Endothelial cell (in vitro differentiated cells): ENCODE results near the gene CIDEC. TPM values are rescaled to one million over a fixed set of nuclear protein-coding genes. Genes with fewer than 3 reads are reported as not detected.

Experiments used
- DNase-seq: peaks from one replicate; pipeline ENCODE4 v3.0.0; 2021; ENCODE audit warnings: low spot score
- H3K27ac Mint-ChIP-seq: one replicate; pipeline ENCODE4 v1.8.0; 2021; ENCODE audit warnings: mixed read lengths, inconsistent platforms; ENCODE audit not compliant: unreplicated experiment
- H3K27me3 Mint-ChIP-seq: one replicate; pipeline ENCODE4 v1.8.0; 2021; ENCODE audit warnings: mild to moderate bottlenecking, moderate library complexity, mixed read lengths, inconsistent platforms; ENCODE audit not compliant: unreplicated experiment
- H3K36me3 Mint-ChIP-seq: one replicate; pipeline ENCODE4 v1.8.0; 2021; ENCODE audit warnings: mild to moderate bottlenecking, low read depth, mixed read lengths, inconsistent platforms; ENCODE audit not compliant: unreplicated experiment
- H3K4me1 Mint-ChIP-seq: one replicate; pipeline ENCODE4 v1.8.0; 2021; ENCODE audit warnings: mild to moderate bottlenecking, mixed read lengths, inconsistent platforms; ENCODE audit not compliant: unreplicated experiment
- H3K4me3 Mint-ChIP-seq: one replicate; pipeline ENCODE4 v1.8.0; 2021; ENCODE audit warnings: mild to moderate bottlenecking, mixed read lengths, inconsistent platforms; ENCODE audit not compliant: unreplicated experiment
- H3K9me3 Mint-ChIP-seq: one replicate; pipeline ENCODE4 v1.8.0; 2021; ENCODE audit warnings: mixed read lengths, inconsistent platforms; ENCODE audit not compliant: unreplicated experiment
- total RNA-seq: library from RNA; stranded (reverse); fragmentation: NEBNext Ultra II Directional; extraction: Animal tissue kit (Norgen Biotek cat#: 25700); gene quantifications from one replicate; pipeline ENCODE4 v1.2.1, GENCODE V29; 2021; ENCODE audit not compliant: unreplicated experiment
- TF ChIP-seq, protein P1 (sequence below): fragments of 200-600 bp; sonication (generic); IDR thresholded peaks from one replicate; pipeline ENCODE4 v1.5.0; 2021; ENCODE audit warnings: antibody characterized with exemption; ENCODE audit not compliant: unreplicated experiment

Gene CIDEC
- total RNA-seq, 1 donor from 2014 or later: not detected

DNA sequence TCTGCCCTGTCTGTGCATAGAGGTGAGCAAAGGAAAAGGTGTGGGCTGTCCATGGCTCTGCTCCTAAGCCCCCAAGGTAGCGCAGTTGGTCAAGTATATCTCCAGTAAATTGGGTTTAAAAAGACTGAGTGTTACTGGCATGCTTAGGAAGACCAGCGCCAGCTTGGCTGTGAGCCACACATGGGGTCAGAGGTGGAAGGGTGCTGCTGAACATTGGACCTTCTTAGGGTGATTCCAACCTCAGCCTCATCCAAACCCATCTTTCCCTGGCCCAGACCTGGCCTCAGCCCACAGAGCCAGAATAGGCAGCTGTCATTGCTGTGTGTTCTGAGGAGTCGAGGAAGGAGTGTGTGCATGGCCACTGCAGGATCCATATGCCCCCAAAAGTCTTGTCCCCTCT is 28.2 kb upstream of the CIDEC start:
- Mint-ChIP-seq H3K27me3 (peaks cover 5% of the 10 kb centered on the region), H3K9me3 (no peaks in the 10 kb centered on the region), H3K4me1 (peaks cover 9% of the 10 kb centered on the region), H3K36me3 (peaks cover 12% of the 10 kb centered on the region), H3K27ac (no peak overlapping the region), H3K4me3 (no peak overlapping the region)
- DNase-seq: no peak
- TF ChIP-seq, protein P1, sequence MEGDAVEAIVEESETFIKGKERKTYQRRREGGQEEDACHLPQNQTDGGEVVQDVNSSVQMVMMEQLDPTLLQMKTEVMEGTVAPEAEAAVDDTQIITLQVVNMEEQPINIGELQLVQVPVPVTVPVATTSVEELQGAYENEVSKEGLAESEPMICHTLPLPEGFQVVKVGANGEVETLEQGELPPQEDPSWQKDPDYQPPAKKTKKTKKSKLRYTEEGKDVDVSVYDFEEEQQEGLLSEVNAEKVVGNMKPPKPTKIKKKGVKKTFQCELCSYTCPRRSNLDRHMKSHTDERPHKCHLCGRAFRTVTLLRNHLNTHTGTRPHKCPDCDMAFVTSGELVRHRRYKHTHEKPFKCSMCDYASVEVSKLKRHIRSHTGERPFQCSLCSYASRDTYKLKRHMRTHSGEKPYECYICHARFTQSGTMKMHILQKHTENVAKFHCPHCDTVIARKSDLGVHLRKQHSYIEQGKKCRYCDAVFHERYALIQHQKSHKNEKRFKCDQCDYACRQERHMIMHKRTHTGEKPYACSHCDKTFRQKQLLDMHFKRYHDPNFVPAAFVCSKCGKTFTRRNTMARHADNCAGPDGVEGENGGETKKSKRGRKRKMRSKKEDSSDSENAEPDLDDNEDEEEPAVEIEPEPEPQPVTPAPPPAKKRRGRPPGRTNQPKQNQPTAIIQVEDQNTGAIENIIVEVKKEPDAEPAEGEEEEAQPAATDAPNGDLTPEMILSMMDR: no peak

DNA sequence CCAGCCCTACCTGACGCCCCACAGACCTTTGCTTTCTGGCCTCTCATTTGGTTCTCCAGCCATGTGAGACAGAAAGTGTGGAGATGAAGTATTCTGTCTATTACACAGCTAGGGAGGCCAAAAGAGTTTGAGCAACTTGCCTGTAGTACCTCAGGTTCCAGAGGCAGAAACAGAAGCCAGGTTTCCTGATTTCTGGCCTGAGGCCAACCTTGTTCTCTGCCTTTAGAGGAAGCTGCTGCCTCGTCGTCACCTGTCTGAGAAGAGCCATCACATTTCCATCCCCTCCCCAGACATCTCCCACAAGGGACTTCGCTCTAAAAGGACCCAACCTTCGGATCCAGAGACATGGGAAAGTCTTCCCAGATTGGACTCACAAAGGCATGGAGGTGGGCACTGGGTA is 26.4 kb upstream of the CIDEC start:
- no peak overlapping the region for H3K27ac Mint-ChIP-seq
- H3K27me3 Mint-ChIP-seq: peaks cover 5% of the 10 kb centered on the region
- DNase-seq: no peak
- H3K36me3 Mint-ChIP-seq: peaks cover 6% of the 10 kb centered on the region
- no peak overlapping the region for H3K4me3 Mint-ChIP-seq
- TF ChIP-seq, protein P1: no peak
- H3K4me1 Mint-ChIP-seq: peaks cover 11% of the 10 kb centered on the region
- H3K9me3 Mint-ChIP-seq: no peaks in the 10 kb centered on the region

DNA sequence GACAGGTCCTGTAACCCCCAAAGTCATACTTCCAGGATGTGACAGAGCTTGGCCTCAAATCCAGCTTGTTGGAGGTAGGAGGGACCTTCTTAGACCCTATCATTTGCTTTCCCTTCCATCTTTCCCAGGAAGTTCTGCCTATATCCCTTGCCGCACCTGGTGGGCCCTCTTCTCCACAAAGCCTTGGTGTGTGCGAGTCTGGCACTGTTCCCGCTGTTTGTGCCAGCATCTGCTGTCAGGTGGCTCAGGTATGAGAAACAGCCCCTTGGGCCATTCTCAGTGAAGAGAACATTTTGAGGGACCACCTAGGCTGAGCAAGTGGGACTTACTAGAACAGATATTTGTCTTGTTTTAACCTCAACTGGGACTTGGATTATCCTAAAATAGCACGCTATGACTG is 23.9 kb upstream of the CIDEC start:
- Mint-ChIP-seq H3K27ac (no peak overlapping the region), H3K4me3 (no peak overlapping the region), H3K4me1 (peaks cover 11% of the 10 kb centered on the region), H3K36me3 (no peaks in the 10 kb centered on the region), H3K9me3 (no peaks in the 10 kb centered on the region), H3K27me3 (peaks cover 2% of the 10 kb centered on the region)
- DNase-seq: no peak
- TF ChIP-seq, protein P1: no peak

DNA sequence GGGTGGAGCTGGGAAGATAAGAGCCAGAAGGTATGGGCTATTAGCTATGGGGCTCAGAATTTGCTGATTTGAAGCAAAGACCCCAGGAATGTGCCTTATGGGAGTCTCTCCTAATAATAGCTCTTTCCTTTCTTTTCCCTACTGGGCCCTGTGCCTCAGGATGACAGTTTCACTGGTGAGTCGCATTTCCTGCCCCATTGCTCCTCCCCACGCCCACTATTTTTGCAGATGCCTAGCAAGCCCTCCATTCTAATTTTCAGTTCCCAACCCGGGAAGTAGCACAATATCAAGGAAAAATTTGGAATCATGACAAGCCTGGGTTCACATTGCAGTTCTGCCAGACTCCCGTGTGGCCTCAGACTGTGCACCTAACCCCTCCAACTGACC is 23.2 kb upstream of the CIDEC start:
- H3K9me3 Mint-ChIP-seq: no peaks in the 10 kb centered on the region
- peaks cover 3% of the 10 kb centered on the region for H3K27me3 Mint-ChIP-seq
- H3K4me3 Mint-ChIP-seq: no peak overlapping the region
- no peaks in the 10 kb centered on the region for H3K36me3 Mint-ChIP-seq
- peaks cover 11% of the 10 kb centered on the region for H3K4me1 Mint-ChIP-seq
- TF ChIP-seq, protein P1: no peak
- no peak overlapping the region for H3K27ac Mint-ChIP-seq
- no peak for DNase-seq

DNA sequence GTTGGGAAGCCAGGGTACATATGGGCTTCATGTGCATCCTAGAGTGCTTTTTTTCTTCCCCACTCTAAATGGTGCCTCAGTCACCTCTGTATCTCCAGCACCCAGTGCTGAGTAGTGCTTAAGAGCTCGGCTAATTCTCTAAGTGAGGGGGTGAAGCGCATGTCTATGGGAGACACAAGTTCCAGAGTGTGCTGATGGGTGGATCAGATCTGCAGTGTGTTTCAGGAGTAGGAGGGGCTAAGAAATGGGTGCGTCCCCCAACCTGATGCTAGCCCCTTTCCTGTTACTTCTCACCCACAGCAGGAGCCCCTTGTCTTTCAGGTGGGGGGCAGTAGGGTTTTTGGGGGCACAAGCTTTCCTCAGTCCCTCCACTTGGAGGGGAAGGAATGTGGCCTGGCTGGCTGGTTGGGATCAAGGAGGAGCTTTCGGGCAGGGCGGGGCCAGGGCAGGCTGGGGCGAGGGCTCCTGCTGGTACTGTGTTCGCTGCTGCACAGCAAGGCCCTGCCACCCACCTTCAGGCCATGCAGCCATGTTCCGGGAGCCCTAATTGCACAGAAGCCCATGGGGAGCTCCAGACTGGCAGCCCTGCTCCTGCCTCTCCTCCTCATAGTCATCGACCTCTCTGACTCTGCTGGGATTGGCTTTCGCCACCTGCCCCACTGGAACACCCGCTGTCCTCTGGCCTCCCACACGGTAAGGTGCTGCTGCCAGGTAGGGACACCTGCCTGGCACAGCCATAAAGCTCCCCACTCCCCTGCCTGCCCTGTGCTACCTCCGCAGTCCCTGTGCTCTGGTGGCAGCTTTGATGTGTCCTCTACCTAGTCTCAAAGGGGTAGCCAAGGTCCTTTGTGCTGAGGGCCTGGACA is 22.6 kb upstream of the CIDEC start, which contains the start of gene IL17RE:
IL17RE (plus strand) TSS at position 477 of the 866 bp plus-strand sequence; CDS start at position 562, 85 bp downstream.
- no peak for DNase-seq
- Mint-ChIP-seq H3K27ac (no peak within 1 kb of the TSS), H3K9me3 (no peaks in the 10 kb centered on the region), H3K4me3 (no peak within 1 kb of the TSS), H3K4me1 (peaks cover 11% of the 10 kb centered on the region), H3K27me3 (peaks cover 3% of the 10 kb centered on the region), H3K36me3 (no peaks in the 10 kb centered on the region)
- TF ChIP-seq, protein P1: no peak
